Skin epidermis (tissue), 12 donors: ENCODE measurements around the gene TULP4.

ENCODE experiments used
- H3K27ac ChIP-seq, 21 experiments: fragments of 200-600 bp; sonication (generic) in 11 of 21; one replicate each; pipeline ENCODE4 v1.5.0; 2020; ENCODE audit warnings: mild to moderate bottlenecking in 3 of 21, inconsistent platforms in 2 of 21, moderate library complexity in 2 of 21
- H3K4me3 ChIP-seq, 7 experiments: fragments of 200-600 bp; sonication (generic) in 2 of 7; one replicate each; pipeline ENCODE4 v1.5.0; 2020; ENCODE audit warnings: inconsistent platforms in 2 of 7, mild to moderate bottlenecking in 2 of 7, moderate library complexity in 1 of 7

TULP4 gene

DNA sequence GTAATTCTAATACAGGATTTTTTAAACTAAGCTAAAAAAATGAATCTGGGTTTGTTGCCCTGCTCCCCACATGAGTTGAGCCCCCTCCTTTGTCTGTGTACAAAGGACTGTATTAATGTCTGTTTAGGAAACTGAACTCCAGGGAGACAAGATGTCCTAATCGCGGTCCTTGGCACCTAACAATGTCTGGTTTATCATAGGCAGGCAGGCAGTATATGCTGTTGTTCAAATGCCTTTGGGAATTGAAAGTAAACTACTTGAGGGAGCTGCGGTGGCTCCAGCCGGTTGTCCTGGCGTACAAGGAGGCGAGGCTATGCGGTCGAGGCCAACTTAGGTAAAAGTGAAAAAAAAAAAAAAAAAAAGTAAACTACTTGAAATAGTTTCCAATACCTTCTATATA lies 98.5 kb downstream of the TULP4 start:
- no peak overlapping the region for H3K27ac ChIP-seq

GRCh38 chr6:158411998-158412397 lies 99.7 kb downstream of the TULP4 start:
- Histone ChIP-seq H3K4me3 (no peak overlapping the region), H3K27ac (no peak overlapping the region)

More for the DNA sequence above, 98.5 kb downstream of the TULP4 start:
- H3K4me3 ChIP-seq = no peak overlapping the region

GRCh38 chr6:158413028-158413427 lies 100.8 kb downstream of the TULP4 start:
- Histone ChIP-seq H3K4me3 (no peak overlapping the region), H3K27ac (no peak overlapping the region)

DNA sequence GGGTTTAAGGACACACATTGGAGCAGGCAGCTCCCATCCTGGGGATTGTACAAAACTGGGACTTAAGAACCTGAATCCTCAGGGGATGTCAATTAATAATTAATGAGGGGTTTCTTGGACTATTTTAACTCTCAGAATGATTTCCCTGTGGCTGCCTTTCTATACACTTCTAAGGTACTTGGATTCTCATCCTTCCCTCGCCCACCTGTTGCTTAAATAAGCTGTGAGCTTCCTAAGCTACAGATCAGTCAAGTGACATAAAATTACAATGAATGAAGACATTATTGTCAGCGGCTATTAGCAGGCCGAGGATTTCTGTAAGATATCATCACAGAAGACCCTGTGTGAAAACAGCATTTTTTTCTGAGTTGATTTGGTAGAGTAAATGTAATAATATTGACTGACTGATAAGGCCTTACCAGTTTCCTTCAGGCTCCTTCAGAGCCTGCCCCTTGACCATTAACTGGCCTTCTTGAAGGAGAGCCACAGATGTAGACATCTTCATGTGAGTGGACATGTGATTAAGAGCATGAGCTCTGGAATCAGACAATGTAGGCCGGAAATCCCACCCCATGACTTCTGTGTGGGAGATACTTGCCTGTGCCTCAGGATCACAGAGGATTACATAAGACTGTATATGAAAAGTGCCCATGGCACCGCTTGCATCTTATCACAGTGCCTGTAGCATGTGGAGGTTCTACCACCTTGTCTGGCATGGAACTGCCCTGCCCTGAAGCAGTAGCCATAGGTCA lies 101.7 kb downstream of the TULP4 start:
- no peak overlapping the region for H3K4me3 ChIP-seq
- no peak overlapping the region for H3K27ac ChIP-seq

GRCh38 chr6:158414851-158415262 lies 102.6 kb downstream of the TULP4 start:
- Histone ChIP-seq H3K4me3 (no peak overlapping the region), H3K27ac (no peak overlapping the region)

GRCh38 chr6:158415666-158416065 lies 103.4 kb downstream of the TULP4 start:
- no peak overlapping the region for H3K27ac ChIP-seq

GRCh38 chr6:158416883-158417759 lies 104.9 kb downstream of the TULP4 start:
- H3K4me3 ChIP-seq = no peak overlapping the region
- peak overlapping the region in 5 of 21 experiments; percentile 10 to 58 (median 24) for H3K27ac ChIP-seq

More at GRCh38 chr6:158415666-158416065, 103.4 kb downstream of the TULP4 start:
- H3K4me3 ChIP-seq = no peak overlapping the region

DNA sequence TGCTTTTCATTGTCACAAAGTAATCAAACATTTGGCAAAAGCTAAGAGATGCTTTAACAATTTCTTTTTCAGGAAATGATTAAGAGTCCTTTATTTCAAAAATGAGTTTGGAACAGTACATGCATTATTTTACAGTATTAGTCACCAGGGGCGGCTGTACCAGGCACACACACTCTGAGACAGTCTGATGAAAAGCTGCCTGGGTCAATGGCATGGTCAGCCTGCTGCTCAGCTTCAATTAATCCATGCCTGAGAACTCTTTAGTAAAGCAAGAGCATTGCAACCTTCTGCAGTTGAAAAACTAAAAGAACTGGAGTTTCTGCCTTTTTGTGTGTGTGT lies 105.5 kb downstream of the TULP4 start:
- H3K4me3 ChIP-seq = no peak overlapping the region
- peak overlapping the region in 2 of 21 experiments; percentile 14 to 29 for H3K27ac ChIP-seq

GRCh38 chr6:158418501-158418900 lies 106.2 kb downstream of the TULP4 start:
- Histone ChIP-seq H3K4me3 (no peak overlapping the region), H3K27ac (no peak overlapping the region)

DNA sequence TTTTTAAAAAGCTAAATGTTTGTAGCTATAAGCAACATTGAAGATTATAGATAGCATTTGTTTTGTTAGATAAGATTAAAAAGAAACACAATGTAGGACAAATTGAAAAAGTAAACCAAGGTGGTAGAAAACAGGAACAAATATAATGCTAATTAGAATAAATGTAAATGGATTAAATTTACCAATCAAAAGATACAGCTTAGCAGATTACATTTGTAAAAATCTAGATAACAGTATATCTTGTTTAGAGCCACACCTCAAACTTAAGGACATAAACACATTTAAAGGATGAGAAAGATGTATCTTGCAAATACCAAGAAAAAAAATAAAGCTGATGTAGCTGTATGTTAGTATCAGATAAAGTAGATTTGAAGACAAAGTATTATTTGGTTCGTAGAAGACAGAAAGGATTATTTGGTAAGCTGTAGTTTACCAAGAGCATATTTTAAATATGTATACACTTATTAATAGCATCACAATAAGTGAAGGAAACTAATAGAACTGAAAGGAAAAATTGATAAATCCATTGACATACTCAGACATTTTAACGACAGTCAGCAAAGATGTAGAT lies 107.2 kb downstream of the TULP4 start:
- Histone ChIP-seq H3K4me3 (no peak overlapping the region), H3K27ac (no peak overlapping the region)

GRCh38 chr6:158421381-158421780 lies 109.1 kb downstream of the TULP4 start:
- H3K27ac ChIP-seq = no peak overlapping the region
- no peak overlapping the region for H3K4me3 ChIP-seq

DNA sequence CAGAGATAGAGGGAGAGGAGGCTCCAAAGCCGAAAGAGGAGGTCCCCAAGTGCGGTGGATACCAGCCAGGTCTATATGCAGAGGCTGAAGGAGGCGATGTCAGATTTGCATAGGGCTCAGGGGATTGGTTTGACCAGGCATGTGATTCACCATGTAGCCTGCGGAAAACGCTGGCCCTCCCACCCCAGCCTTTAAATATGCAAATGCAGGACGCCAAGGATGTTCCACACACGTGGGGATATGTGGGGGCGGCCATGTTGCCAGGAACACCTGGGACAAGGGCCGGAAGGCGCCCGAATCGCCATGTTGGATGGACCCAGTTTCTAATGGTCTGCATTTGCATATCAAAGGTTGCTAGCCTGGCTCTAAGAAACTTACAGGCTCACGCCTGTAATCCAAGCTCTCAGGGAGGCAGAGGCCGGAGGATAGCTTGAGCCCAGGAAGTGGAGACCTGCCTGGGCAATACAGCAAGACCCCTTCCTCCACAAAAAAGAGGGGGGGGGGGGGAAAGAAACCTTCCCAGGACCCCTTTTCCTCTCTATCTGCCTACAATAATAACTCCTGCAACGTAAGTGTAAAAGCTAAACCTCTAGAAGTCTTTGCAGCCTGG lies 110.5 kb downstream of the TULP4 start:
- Histone ChIP-seq H3K4me3 (no peak overlapping the region), H3K27ac (no peak overlapping the region)

- no peak overlapping the region for H3K4me3 ChIP-seq
- H3K27ac ChIP-seq = no peak overlapping the region
These were observed 118.8 kb downstream of the TULP4 start for GRCh38 chr6:158431036-158431435.

DNA sequence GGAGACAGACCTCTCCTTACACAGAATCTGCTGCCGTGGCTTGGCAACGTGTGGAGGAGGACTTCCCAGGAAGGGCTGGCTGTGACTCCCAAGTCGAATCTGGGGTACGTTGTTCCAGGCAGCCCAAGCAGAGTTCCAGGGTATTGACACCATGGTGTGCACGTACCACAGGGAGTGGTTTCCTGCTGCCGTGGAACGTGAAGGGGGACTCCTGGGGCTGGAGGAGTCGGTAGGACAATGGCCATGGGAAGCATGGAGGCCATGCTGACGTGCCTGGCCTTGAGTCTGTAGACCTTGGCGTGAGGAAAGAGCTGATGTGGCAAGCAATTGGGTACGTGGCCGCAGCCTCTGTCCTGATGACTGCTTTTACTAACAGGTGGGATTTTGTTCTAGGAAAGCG lies 119.3 kb downstream of the TULP4 start:
- H3K4me3 ChIP-seq = no peak overlapping the region
- no peak overlapping the region for H3K27ac ChIP-seq

DNA sequence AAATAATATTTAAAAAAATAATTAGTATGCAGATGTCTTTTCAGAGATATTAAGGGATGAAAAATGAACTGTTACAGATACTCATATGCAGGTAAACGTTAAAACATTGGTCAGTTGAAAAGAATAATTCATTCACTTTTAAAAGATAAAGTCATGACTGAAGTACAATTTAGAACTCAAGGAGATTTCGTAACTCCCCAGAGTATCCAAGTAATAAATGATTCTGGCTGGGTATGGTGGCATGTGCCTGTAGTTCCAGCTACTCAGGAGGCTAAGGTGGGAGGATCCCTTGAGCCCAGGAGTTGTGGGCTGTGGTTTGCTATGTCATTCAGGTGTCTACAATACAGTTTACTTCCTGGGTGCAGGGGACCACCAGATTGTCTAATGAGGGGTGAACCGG lies 125.3 kb downstream of the TULP4 start:
- no peak overlapping the region for H3K27ac ChIP-seq
- no peak overlapping the region for H3K4me3 ChIP-seq

GRCh38 chr6:158438226-158438625 lies 126.0 kb downstream of the TULP4 start:
- no peak overlapping the region for H3K27ac ChIP-seq

GRCh38 chr6:158439255-158439654 lies 127.0 kb downstream of the TULP4 start:
- Histone ChIP-seq H3K27ac (no peak overlapping the region), H3K4me3 (no peak overlapping the region)

More at GRCh38 chr6:158438226-158438625, 126.0 kb downstream of the TULP4 start:
- no peak overlapping the region for H3K4me3 ChIP-seq

GRCh38 chr6:158441716-158442215 lies 129.5 kb downstream of the TULP4 start:
- H3K4me3 ChIP-seq = no peak overlapping the region
- no peak overlapping the region for H3K27ac ChIP-seq

DNA sequence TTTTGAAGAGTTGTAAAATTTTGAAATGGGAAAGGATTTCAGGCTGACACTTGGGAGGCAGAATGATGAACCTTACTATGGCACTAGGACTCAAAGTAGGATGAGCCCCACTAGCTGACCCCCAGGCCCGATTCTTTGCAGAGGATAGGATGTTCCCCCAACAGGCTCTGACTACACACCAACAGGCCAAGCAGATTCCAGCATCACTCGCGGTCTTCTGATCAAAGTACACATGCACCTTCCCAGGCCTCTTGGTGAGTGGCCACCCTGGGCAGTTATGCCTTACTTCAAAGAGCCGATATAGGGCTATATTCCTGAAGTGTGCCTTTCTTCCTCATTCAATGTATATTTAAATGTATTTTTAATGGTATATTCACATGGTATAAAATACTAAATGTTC lies 130.0 kb downstream of the TULP4 start:
- no peak overlapping the region for H3K27ac ChIP-seq
- H3K4me3 ChIP-seq = no peak overlapping the region

DNA sequence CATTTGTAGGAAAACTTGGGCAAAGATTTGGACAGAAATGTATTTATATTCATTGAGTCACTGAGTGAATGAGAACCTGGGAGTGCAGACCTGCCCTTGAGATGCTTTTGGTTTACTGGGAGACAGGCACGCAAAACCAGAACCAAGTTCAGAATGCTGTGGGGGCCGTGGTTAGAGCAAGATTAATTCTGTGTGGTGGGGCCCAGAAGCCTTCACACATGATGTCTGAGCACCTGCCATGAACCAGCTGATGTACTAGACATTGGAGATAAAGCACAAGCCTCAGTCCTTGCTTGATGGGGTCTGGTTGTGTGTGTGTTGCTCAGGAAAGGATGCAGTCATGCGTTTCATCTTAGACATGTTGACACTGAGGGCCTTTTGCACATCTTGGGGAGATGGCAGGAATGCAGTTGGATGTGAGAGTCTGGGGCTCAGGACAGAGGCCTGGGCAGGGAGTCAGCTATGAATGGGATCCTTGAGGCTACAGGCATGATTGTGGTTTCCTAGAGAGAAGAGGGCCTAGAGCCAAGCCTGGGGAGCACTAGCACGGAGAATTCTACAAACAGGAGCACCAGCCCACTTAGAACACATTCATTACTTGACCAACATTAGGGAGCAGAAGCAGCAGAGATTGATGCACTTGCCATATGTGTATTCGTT lies 133.3 kb downstream of the TULP4 start:
- H3K4me3 ChIP-seq = no peak overlapping the region
- no peak overlapping the region for H3K27ac ChIP-seq
